Glutamatergic neuron (in vitro differentiated cells): ENCODE results near the gene IFI16. TPM values are rescaled to one million over a fixed set of nuclear protein-coding genes. Genes with fewer than 3 reads are reported as not detected.
"Not testable (repeated sequence)": the region's sequence is repeated elsewhere in the genome, so short reads cannot be mapped to it uniquely, and the experiment has no call there.

Experiments used
- DNase-seq: peaks from one replicate; pipeline ENCODE4 v3.0.0; 2022
- H3K27ac Mint-ChIP-seq: one replicate; pipeline ENCODE4 v1.8.0; 2020; ENCODE audit warnings: mild to moderate bottlenecking, mixed read lengths, inconsistent platforms; ENCODE audit not compliant: unreplicated experiment
- H3K27me3 Mint-ChIP-seq: one replicate; pipeline ENCODE4 v1.8.0; 2020; ENCODE audit warnings: mild to moderate bottlenecking, moderate library complexity, mixed read lengths, inconsistent platforms; ENCODE audit not compliant: unreplicated experiment
- H3K36me3 Mint-ChIP-seq: one replicate; pipeline ENCODE4 v1.8.0; 2020; ENCODE audit warnings: mild to moderate bottlenecking, mixed read lengths, inconsistent platforms; ENCODE audit not compliant: unreplicated experiment
- H3K4me1 Mint-ChIP-seq: one replicate; pipeline ENCODE4 v1.8.0; 2020; ENCODE audit warnings: mild to moderate bottlenecking, low read depth, mixed read lengths, inconsistent platforms; ENCODE audit not compliant: unreplicated experiment
- H3K4me3 Mint-ChIP-seq: one replicate; pipeline ENCODE4 v1.8.0; 2020; ENCODE audit warnings: mild to moderate bottlenecking, mixed read lengths, inconsistent platforms; ENCODE audit not compliant: unreplicated experiment
- H3K9me3 Mint-ChIP-seq: one replicate; pipeline ENCODE4 v1.8.0; 2020; ENCODE audit warnings: mild to moderate bottlenecking, moderate library complexity, mixed read lengths, inconsistent platforms; ENCODE audit not compliant: unreplicated experiment
- total RNA-seq: library from RNA; stranded (reverse); fragmentation: NEBNext Ultra II Directional; extraction: Animal tissue kit (Norgen Biotek cat#: 25700); gene quantifications from one replicate; pipeline ENCODE4 v1.2.1, GENCODE V29; 2021; ENCODE audit not compliant: unreplicated experiment
- TF ChIP-seq, protein P1 (sequence below): fragments of 200-600 bp; sonication (generic); IDR thresholded peaks from one replicate; pipeline ENCODE4 v1.5.0; 2021; ENCODE audit not compliant: partially characterized antibody, unreplicated experiment

Gene IFI16
- total RNA-seq, 1 donor from 2014 or later, result 0.86 TPM

DNA sequence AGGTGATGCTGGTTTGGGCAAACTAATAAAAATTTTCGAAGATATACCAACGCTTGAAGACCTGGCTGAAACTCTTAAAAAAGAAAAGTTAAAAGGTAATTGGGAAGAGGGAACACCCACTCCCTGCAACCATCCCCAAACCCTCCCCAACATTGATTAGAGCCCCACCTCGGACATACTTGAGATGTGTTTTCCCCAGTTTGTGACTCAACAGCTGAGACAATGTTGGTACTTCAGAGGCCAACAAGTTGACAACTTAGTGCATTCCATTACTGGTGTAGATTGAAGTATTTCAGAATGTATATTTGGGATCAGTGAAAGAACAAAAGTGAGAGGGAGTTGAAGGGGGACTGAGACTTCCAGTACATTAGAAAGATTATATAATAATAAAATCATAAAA lies 5.1 kb downstream of the IFI16 start:
- Mint-ChIP-seq H3K27ac (no peak overlapping the region), H3K9me3 (no peaks in the 10 kb centered on the region), H3K4me1 (no peaks in the 10 kb centered on the region), H3K27me3 (no peaks in the 10 kb centered on the region), H3K4me3 (no peak overlapping the region), H3K36me3 (no peaks in the 10 kb centered on the region)
- TF ChIP-seq, protein P1, sequence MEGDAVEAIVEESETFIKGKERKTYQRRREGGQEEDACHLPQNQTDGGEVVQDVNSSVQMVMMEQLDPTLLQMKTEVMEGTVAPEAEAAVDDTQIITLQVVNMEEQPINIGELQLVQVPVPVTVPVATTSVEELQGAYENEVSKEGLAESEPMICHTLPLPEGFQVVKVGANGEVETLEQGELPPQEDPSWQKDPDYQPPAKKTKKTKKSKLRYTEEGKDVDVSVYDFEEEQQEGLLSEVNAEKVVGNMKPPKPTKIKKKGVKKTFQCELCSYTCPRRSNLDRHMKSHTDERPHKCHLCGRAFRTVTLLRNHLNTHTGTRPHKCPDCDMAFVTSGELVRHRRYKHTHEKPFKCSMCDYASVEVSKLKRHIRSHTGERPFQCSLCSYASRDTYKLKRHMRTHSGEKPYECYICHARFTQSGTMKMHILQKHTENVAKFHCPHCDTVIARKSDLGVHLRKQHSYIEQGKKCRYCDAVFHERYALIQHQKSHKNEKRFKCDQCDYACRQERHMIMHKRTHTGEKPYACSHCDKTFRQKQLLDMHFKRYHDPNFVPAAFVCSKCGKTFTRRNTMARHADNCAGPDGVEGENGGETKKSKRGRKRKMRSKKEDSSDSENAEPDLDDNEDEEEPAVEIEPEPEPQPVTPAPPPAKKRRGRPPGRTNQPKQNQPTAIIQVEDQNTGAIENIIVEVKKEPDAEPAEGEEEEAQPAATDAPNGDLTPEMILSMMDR, result no peak
- DNase-seq, result no peak

DNA sequence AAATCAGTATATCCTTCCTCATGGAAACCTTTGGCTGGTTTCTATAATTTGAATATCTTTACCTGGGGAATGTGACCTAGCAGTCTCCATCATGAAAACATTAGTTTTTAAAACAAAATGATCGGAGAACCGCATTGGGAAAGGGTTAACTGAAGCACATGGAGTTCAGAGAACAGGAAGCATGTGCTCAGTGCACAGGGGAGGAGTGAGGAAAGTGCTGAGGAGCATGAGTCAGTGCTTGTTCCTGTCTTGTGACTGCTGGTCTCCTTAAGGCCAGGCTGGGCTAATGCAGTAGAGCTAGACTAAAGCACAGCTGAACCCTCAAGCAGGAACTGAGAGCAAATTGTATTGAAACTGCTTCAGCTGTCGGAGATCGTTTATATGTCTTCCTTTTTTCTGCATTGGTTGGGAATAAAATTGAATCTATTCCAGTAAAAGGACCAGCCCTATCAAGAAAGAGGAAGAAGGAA lies 5.8 kb downstream of the IFI16 start:
- Mint-ChIP-seq H3K27me3 (no peaks in the 10 kb centered on the region), H3K36me3 (no peaks in the 10 kb centered on the region), H3K4me1 (no peaks in the 10 kb centered on the region), H3K27ac (no peak overlapping the region), H3K4me3 (no peak overlapping the region), H3K9me3 (no peaks in the 10 kb centered on the region)
- TF ChIP-seq, protein P1, result no peak
- no peak for DNase-seq

GRCh38 chr1:159023723-159024122 lies 14.0 kb downstream of the IFI16 start:
- peaks cover 2% of the 10 kb centered on the region for H3K27me3 Mint-ChIP-seq
- no peaks in the 10 kb centered on the region for H3K36me3 Mint-ChIP-seq
- no peaks in the 10 kb centered on the region for H3K4me1 Mint-ChIP-seq
- H3K27ac Mint-ChIP-seq, result no peak overlapping the region
- H3K4me3 Mint-ChIP-seq, result no peak overlapping the region
- no peak for DNase-seq
- H3K9me3 Mint-ChIP-seq, result peaks cover 2% of the 10 kb centered on the region
- TF ChIP-seq, protein P1, result no peak

- peaks cover 2% of the 10 kb centered on the region for H3K27me3 Mint-ChIP-seq
- no peaks in the 10 kb centered on the region for H3K4me1 Mint-ChIP-seq
- no peak overlapping the region for H3K4me3 Mint-ChIP-seq
- TF ChIP-seq, protein P1, result no peak
- DNase-seq, result no peak
- H3K36me3 Mint-ChIP-seq, result peaks cover 2% of the 10 kb centered on the region
- H3K9me3 Mint-ChIP-seq, result peaks cover 2% of the 10 kb centered on the region
- H3K27ac Mint-ChIP-seq, result no peak overlapping the region
These were observed 15.3 kb downstream of the IFI16 start for GRCh38 chr1:159025043-159025442.

DNA sequence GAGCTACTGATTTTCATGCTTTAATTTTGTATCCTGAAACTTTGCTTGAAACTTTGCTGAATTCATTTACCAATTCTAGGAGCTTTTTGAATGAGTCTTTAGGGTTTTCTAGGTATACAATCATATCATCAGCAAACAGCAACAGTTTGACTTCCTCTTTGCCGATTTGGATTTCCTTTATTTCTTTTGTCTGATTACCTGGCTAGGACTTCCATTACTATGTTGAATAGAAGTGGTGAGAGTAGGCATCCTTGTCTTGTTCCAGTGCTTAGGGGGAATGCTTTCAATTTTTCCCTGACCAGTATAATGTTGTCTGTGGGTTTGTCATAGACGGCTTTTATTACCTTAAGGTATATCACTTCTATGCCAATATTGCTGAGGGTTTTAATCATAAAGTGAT lies 17.1 kb downstream of the IFI16 start:
- H3K36me3 Mint-ChIP-seq, DNase-seq, H3K9me3 Mint-ChIP-seq, H3K27me3 Mint-ChIP-seq, H3K27ac Mint-ChIP-seq, H3K4me1 Mint-ChIP-seq, H3K4me3 Mint-ChIP-seq: not testable (repeated sequence)

GRCh38 chr1:159030311-159030710 lies 20.6 kb downstream of the IFI16 start:
- Mint-ChIP-seq H3K4me3 (no peak overlapping the region), H3K27ac (no peak overlapping the region), H3K9me3 (no peaks in the 10 kb centered on the region), H3K27me3 (peaks cover 3% of the 10 kb centered on the region), H3K4me1 (peaks cover 1% of the 10 kb centered on the region), H3K36me3 (peaks cover 7% of the 10 kb centered on the region)
- DNase-seq, result no peak
- TF ChIP-seq, protein P1, result no peak
